Mucosa of gallbladder (tissue), 1 donor: ENCODE results near the gene MOGAT3. TPM values are rescaled to one million over a fixed set of nuclear protein-coding genes. Genes with fewer than 3 reads are reported as not detected.
"Not testable (repeated sequence)": the region's sequence is repeated elsewhere in the genome, so short reads cannot be mapped to it uniquely, and the experiment has no call there.

Experiments
- DNase-seq: peaks from one replicate; pipeline ENCODE4 v3.0.0-alpha.2; 2020; ENCODE audit warnings: low spot score
- total RNA-seq: library from RNA; stranded (reverse); gene quantifications from one replicate; pipeline ENCODE4 v1.2.1, GENCODE V29; 2021
- donor health status: DM: no; HTN: no; CAD: no.

Gene MOGAT3
- total RNA-seq, 1 donor from 2014 or later = 0.14 TPM

GRCh38 chr7:101203740-101204738 lies 3.2 kb upstream of the MOGAT3 start:
- DNase-seq = not testable (repeated sequence)

DNA sequence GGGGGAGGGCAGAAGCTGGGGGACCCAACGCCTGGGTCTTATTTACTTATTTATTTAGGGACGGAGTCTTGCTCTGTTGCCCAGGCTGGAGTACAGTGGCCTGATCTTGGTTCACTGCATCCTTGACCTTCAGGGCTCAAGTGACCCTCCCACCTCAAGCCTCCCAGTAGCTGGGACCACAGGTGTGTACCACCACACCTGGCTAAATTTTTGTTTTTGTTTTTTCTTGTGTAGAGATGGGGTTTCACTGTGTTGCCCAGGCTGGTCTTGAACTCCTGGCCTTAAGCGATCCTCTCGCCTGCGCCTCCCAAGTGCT lies 1.7 kb upstream of the MOGAT3 start:
- no peak for DNase-seq

DNA sequence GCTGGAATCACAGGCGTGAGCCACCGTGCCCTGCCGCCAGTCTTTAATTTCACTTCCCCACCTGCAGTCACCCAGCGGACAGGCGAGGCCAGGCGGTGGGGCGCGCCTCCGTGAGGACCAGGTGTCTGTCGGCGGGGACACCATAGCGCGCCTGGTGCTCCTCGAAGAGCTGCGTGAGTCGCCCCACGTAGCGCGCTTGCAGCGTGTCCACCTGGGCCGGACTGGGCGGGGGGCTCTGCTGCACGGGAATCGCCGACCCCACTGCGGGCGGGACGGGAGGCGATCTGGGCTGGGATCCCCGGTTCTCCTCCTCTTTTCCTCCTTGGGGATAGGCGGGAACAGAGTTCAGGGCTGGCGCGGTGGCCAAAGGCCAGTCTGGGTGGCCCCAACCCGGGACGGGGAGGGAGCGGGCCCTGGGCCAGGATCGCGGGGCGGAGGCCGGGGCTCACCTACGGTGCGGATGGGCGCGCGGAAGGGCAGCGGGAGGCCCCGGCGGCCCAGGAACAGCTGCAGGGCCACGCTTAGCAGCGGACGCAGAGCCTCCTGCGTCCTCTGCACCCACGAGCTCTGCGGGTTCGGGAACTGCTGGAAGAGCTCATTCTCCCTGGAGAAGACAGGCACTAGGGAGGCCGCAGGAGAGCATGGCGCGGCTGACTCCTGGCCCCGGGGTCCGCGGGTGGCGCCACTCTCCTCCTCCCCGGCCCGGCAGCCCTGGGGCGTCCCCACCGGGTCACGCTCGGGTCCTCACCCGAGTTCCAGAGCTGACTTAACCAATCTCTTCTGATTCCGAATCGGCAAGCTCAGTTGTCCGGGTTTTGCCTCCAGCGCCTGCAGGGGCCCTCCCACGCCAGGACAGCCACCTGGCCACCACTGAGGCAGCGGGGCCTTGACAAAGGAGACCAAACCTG lies 1.1 kb upstream of the MOGAT3 start:
- DNase-seq = no peak

- no peak for DNase-seq
Observed at GRCh38 chr7:101200504-101200861, 353 bp downstream of the MOGAT3 start.

DNA sequence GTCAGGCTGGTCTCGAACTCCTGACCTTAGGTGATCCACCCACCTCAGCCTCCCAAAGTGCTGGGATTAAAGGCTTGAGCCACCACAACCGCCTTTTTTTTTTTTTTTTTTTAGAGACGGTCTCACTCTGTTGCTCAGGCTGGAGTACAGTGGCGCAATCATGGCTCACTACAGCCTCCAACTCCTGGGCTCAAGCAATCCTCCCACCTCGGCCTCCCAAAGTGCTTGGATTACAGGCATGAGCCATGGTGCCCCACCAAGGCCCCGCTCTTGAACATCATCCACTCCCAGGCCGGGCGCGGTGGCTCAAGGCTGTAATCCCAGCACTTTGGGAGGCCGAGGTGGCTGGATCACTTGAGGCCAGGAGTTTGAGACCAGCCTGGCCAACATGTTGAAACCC lies 1.3 kb downstream of the MOGAT3 start:
- not testable (repeated sequence) for DNase-seq

DNA sequence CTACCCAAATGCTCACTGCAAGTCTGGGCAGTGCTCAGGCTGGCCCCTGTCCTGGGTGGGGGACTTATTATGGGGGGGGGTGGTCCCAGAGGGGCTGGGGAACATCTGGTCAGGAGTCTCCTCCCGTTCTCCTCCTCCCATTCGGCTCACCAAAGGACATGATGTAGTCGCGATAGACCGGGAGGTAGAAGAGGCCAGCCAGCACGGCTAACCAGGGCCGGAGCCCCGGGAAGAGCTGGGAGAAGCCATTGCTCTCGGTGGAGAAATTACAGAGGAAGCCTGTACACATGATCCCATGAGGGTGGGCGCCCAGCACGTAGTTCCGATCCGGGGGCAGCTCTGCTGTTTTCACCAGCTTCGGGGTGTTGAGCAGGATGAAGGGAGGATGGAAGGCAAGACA lies 2.4 kb downstream of the MOGAT3 start:
- DNase-seq = no peak

DNA sequence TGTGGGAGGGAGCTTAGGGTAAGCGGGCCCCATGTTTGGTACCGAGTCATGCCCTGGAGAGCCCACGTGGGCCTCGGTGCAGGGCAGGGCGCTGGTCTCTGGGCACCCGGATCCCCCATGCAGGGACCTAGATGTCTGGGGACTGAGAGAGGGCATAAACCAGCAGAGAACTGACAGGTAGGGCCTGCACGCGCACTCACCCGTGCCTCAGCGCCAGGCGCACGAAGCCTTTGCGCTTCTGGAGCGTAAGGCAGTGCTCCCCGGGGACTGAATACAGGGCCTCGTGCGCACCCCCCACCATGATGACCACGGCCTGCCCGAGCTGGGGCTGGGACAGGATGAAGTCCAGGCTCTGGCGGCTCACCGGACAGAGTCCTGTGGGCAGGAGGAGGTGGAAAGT lies 2.8 kb downstream of the MOGAT3 start:
- no peak for DNase-seq

DNA sequence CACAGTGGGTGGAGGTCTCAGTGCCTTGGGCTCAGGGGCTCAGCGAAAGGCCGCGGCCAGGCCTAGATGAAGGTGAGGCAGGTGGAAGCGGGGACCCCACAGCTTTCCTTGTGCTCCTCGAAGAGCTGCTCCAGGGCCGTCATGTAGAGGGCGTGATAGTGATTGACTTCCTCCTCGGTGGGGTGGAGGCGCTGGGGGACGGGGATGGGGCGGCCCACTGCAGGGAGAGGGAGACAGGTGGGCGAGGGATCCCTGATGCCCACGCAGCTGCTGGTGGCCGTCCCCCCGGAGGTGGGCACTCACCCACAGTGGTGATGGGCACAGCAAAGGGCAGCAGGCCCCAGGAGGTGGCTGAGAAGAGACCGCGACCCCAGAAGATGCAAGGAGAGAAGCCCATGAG lies 5.0 kb downstream of the MOGAT3 start:
- DNase-seq = no peak

GRCh38 chr7:101189109-101189508 lies 11.7 kb downstream of the MOGAT3 start:
- DNase-seq = no peak

DNA sequence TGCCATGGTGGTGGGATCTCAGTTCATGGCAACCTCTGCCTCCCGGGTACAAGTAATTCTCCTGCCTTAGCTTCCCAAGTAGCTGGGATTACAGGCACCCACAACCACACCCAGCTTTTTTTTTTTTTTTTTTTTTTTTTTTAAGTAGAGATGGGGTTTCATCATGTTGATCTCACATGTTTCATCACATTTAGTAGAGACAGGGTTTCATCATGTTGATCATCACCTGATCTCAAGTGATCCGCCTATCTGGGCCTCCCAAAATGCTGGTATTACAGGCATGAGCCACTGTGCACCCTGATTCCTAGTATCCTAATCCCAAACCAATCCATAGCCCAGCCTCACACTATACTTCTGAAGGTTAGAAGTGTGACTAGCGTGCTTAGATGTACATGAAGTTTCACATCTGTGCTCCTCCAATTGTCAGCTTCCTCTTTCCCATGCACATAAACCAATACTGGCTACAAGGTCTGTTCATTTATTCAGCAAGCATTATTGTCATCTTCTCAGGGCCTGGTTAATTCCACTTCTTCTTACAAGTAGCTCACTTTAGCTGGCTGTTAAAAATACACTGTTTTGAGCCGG lies 13.9 kb downstream of the MOGAT3 start:
- no peak for DNase-seq

DNA sequence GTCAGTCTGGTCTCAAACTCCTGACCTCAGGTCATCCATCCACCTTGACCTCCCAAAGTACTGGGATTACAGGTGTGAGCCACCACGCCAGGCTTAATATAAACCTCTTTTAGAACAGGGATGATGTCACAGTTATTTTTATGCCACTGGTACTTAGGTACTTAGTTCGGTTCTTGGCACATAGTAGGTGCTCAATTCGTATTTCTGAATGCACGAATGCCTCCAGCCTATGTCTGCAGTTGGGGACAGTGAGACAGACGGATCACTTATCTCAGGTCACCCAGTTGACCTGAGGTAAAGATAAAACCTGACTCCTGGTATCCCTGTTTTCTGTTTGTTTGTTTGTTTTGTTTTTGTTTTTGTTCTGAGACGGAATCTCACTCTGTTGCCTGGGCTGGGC lies 14.6 kb downstream of the MOGAT3 start:
- no peak for DNase-seq

DNA sequence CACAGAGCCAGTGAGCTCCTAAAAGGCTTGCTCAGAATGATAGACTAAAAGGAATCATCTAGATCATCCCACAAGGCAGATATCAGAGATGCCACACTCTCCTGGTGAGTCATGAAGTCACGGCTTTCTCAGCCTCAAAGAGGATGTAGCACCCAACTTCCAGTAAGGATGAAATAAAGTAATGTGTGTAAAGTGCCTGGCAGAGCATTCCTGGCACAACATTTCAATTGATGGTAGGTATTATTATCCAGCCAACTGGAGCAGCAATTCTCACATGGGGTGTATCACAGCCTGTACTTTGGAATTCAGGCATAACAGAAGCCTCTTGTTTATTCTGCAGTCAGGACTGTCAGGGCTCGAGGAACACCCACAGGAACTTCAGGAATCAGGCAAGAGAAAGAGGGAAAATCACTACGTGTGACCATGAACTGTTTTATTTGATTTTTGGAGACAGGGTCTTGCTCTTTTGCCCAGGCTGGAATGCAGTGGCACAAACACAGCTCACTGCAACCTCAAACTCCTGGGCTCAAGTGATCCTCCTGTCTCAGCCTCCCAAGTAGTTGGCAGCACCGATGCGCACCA lies 15.5 kb downstream of the MOGAT3 start:
- DNase-seq = no peak

- no peak for DNase-seq
Observed at GRCh38 chr7:101180130-101180755, 20.6 kb downstream of the MOGAT3 start, which contains the start of gene NAT16. TSS of gene NAT16 (minus strand) at chr7:101180293. CDS start at chr7:101174807, 5,486 bp downstream.

GRCh38 chr7:101179713-101180112 lies 21.1 kb downstream of the MOGAT3 start:
- no peak for DNase-seq

DNA sequence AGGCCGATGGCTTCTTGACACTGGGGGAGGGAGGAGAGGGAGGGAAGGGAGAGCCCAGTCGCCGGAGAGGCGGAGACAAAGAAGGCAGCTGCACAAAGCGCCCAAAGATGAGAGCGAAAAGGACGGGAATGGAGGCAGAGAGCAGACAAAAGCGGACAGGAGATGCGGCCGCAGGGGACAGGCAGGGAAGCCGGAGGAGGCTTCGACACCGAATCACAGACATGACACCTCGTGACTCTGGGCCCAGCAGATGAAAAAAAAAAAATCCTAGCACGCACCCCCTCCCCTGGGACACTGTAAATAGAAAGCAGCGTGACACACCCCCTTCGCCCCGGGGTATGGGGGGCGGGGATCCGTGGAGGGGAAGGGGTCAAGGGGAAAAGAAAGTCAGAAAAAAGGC lies 21.7 kb downstream of the MOGAT3 start:
- DNase-seq = no peak

DNA sequence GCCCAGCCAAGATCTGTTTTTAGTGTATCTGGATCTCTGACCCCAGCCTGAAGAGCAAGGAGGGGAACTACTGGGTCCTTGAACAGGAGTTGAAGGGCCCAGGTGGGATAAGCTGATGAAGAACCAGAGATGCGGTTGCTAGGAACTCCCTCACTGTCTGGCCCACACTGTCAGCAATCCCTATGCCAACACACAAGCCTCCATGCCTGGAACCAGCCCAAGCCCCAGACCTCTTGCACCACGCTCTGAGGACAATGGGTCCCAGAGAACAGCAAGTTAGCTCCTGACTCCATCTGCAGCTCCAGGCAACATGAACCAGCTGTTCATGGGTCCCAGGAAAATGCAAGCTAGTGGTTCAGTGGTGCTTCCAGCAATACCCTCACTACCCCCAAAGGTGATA lies 23.2 kb downstream of the MOGAT3 start:
- no peak for DNase-seq

DNA sequence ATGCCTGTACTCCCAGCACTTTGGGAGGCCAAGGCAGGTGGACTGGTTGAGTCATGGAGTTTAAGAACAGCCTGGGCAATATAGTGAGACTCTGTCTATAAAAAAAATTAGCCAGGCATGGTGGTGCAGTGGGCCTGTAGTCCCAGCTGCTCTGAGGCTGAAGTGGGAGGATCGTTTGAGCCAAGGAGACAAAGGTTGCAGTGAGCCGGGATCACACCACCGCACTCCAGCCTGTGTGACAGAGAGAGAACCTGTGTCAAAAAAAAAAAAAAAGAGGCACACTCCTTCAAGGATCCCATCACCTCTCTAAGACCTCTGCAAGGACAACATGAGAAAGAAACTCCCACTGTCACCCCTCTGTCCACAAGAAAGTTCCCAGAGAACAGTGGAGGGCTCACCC lies 25.2 kb downstream of the MOGAT3 start:
- no peak for DNase-seq

GRCh38 chr7:101174322-101174854 lies 26.4 kb downstream of the MOGAT3 start:
- DNase-seq = no peak

GRCh38 chr7:101173752-101174244 lies 27.0 kb downstream of the MOGAT3 start:
- DNase-seq = no peak

- peak; percentile 56 for DNase-seq
Observed at GRCh38 chr7:101172854-101173751, 27.7 kb downstream of the MOGAT3 start.
